Fibroblast of lung (primary cell): ENCODE data around the gene TUT7.

Experiments used
- EZH2 ChIP-seq: IDR thresholded peaks from 2 replicates; pipeline ENCODE4 v1.5.1; 2012; ENCODE audit warnings: low read length, control low read depth, mild to moderate bottlenecking; ENCODE audit errors: missing control alignments
- TF ChIP-seq, protein P1 (sequence below), 2 donors: IDR thresholded peaks in 1 of 2; conservative IDR thresholded peaks in 1 of 2; 1 replicate in 1 of 2; 2 replicates in 1 of 2; pipeline ENCODE4 v1.5.1; 2011 to 2012; ENCODE audit warnings: low read length in 2 of 2, control low read depth in 1 of 2, inconsistent platforms in 1 of 2, low read depth in 1 of 2, mild to moderate bottlenecking in 1 of 2

DNA sequence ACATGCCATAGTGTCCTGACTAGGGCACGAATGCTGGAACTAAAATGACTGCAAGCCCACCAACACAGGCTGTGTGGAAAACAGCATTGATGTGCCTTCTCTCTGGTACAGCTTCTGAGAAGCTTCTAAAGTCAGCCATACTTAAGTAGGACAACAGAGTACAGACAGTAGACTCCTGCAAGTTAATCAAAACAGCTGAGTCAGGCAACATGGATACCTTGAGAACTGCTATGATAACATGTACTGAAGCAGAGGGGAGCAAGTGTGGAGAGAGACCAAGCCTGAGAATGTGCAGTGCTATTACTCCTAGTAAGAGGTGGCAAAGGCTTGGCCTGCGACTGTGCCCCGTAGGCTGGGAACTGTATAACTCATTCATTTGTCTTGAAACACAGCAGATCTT lies 74.4 kb downstream of the TUT7 start:
- TF ChIP-seq, protein P1, sequence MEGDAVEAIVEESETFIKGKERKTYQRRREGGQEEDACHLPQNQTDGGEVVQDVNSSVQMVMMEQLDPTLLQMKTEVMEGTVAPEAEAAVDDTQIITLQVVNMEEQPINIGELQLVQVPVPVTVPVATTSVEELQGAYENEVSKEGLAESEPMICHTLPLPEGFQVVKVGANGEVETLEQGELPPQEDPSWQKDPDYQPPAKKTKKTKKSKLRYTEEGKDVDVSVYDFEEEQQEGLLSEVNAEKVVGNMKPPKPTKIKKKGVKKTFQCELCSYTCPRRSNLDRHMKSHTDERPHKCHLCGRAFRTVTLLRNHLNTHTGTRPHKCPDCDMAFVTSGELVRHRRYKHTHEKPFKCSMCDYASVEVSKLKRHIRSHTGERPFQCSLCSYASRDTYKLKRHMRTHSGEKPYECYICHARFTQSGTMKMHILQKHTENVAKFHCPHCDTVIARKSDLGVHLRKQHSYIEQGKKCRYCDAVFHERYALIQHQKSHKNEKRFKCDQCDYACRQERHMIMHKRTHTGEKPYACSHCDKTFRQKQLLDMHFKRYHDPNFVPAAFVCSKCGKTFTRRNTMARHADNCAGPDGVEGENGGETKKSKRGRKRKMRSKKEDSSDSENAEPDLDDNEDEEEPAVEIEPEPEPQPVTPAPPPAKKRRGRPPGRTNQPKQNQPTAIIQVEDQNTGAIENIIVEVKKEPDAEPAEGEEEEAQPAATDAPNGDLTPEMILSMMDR (conservative IDR thresholded peaks at IDR 0.05 in 1 of 2, IDR thresholded peaks at IDR 0.05 in 1 of 2; ENCODE audit: low read depth in 1 of 2, low read length in 2 of 2) = no peak
- TF ChIP-seq EZH2 = no peak
